GM12878 (cell line): ENCODE results near the gene LBR. TPM values are rescaled to one million over a fixed set of nuclear protein-coding genes. Genes with fewer than 3 reads are reported as not detected.

Experiments
- ATAC-seq: fragments of 200-7000 bp; cut with Tn5 transposase; 3 replicates; pipeline ENCODE4 v1.9.1; 2020; ENCODE audit warnings: mild to moderate bottlenecking, moderate library complexity
- Bru-seq: library from RNA; stranded (reverse); fragments of 400-500 nt; gene quantifications from one replicate; lab custom pipeline; 2021; lab: Mats Ljungman, UMichigan
- BruChase-seq, 2 experiments: library from RNA; stranded (reverse); fragments of 400-500 nt; gene quantifications; one replicate each; lab custom pipeline; 2021; lab: Mats Ljungman, UMichigan
- BruUV-seq: library from RNA; stranded (reverse); fragments of 400-500 nt; replicated peaks from 2 replicates; lab custom pipeline; 2021; lab: Mats Ljungman, UMichigan
- CTCF ChIA-PET: fragments of 300-600 bp; sonication (Branson Sonifier 250); formaldehyde crosslinking; extraction: SDS; loops from one replicate; lab custom pipeline; 2021; ENCODE audit warnings: inconsistent platforms; lab: Yijun Ruan, JAX
- POLR2A ChIA-PET: fragments of 350-600 bp; formaldehyde crosslinking; extraction: SDS; loops from one replicate; lab custom pipeline; 2021; ENCODE audit warnings: inconsistent platforms; lab: Charles Lee
- RAD21 ChIA-PET: fragments of 300-600 bp; sonication (Branson Sonifier 250); formaldehyde crosslinking; loops from one replicate; lab custom pipeline; 2023; ENCODE audit warnings: antibody characterized with exemption; ENCODE audit not compliant: unreplicated experiment; lab: Charles Lee
- SMC1A ChIA-PET: fragments of 300-600 bp; sonication (Branson Sonifier 250); formaldehyde crosslinking; loops from one replicate; lab custom pipeline; 2023; ENCODE audit not compliant: unreplicated experiment, uncharacterized antibody; lab: Charles Lee
- DNase-seq: peaks from one replicate; pipeline ENCODE4 v3.0.0-alpha.2; 2011; ENCODE audit warnings: low read depth, low spot score
- FAIRE-seq: peaks from 3 replicates; lab custom pipeline; 2011; peaks lifted over from hg19 to GRCh38; lab: Jason Lieb, UNC
- H2AFZ ChIP-seq: 2 replicates; pipeline ENCODE4 v1.6.0; 2011; ENCODE audit warnings: low read depth, low read length, control low read depth; ENCODE audit not compliant: control insufficient read depth
- H3K27ac ChIP-seq: 2 replicates; pipeline ENCODE4 v1.5.1; 2011; ENCODE audit warnings: control low read depth; ENCODE audit not compliant: control insufficient read depth, insufficient read depth
- H3K27me3 ChIP-seq, 2 experiments: replicated peaks in 1 of 2; 2 replicates each; pipeline versions ENCODE4 v1.6.0 to v1.6.1; 2011; ENCODE audit warnings: low read length in 1 of 2; ENCODE audit not compliant: control insufficient read depth in 2 of 2, insufficient read depth in 2 of 2
- H3K36me3 ChIP-seq, 2 experiments: 2 replicates each; pipeline ENCODE4 v1.5.1; 2011; ENCODE audit warnings: low read length in 1 of 2; ENCODE audit not compliant: control insufficient read depth in 2 of 2, insufficient read depth in 2 of 2
- H3K4me1 ChIP-seq: 2 replicates; pipeline ENCODE4 v1.6.1; 2011; ENCODE audit warnings: mild to moderate bottlenecking, low read length, moderate library complexity, mixed read lengths; ENCODE audit not compliant: control insufficient read depth, insufficient read depth
- H3K4me2 ChIP-seq: 2 replicates; pipeline ENCODE4 v1.6.0; 2011; ENCODE audit warnings: control low read depth; ENCODE audit not compliant: control insufficient read depth, insufficient read depth
- H3K4me3 ChIP-seq: fragments of 200-600 bp; sonication (generic); 2 replicates; pipeline ENCODE4 v1.5.1; 2016
- H3K79me2 ChIP-seq: 2 replicates; pipeline ENCODE4 v1.6.0; 2011; ENCODE audit warnings: low read length; ENCODE audit not compliant: control insufficient read depth, insufficient read depth
- H3K9ac ChIP-seq: 2 replicates; pipeline ENCODE4 v1.8.0; 2011; ENCODE audit warnings: low read length, control low read depth, mixed read lengths; ENCODE audit not compliant: control insufficient read depth, insufficient read depth
- H3K9me3 ChIP-seq: replicated peaks from 3 replicates; pipeline ENCODE4 v1.5.1; 2011; ENCODE audit warnings: mild to moderate bottlenecking, low read length; ENCODE audit not compliant: control insufficient read depth, insufficient read depth
- H4K20me1 ChIP-seq: 2 replicates; pipeline ENCODE4 v1.6.0; 2011; ENCODE audit not compliant: control insufficient read depth, insufficient read depth
- CHD1 ChIP-seq: IDR thresholded peaks from 2 replicates; pipeline ENCODE4 v1.6.1; 2012; ENCODE audit warnings: low read depth, low read length, improper control_type of control experiment
- GABPA ChIP-seq: IDR thresholded peaks from 2 replicates; pipeline ENCODE4 v1.6.1; 2014; ENCODE audit warnings: antibody characterized with exemption, low read depth, mild to moderate bottlenecking, inconsistent platforms
- IKZF1 ChIP-seq: fragments of 450-650 bp; conservative IDR thresholded peaks from 2 replicates; pipeline ENCODE4 v1.6.1; 2017; ENCODE audit warnings: antibody characterized with exemption, mild to moderate bottlenecking
- MYC ChIP-seq: IDR thresholded peaks from 2 replicates; pipeline ENCODE4 v1.6.1; 2011; ENCODE audit warnings: mild to moderate bottlenecking, low read length, moderate library complexity, inconsistent platforms; ENCODE audit not compliant: insufficient read depth, insufficient replicate concordance, insufficient read length, severe bottlenecking
- PAX5 ChIP-seq: IDR thresholded peaks from 2 replicates; pipeline ENCODE4 v1.6.1; 2011; ENCODE audit warnings: low read depth, low read length, borderline replicate concordance
- RUNX3 ChIP-seq: IDR thresholded peaks from 2 replicates; pipeline ENCODE4 v1.6.1; 2012; ENCODE audit warnings: low read length, inconsistent platforms
- WGBS: methylation state at CpG from one replicate; pipeline ENCODE4 v1.1.6; 2016; ENCODE audit warnings: low lambda C conversion rate; ENCODE audit not compliant: insufficient replicate concordance, insufficient coverage; ENCODE audit errors: missing lambda C conversion rate; 5-methylcytosine and 5-hydroxymethylcytosine counted together
- in situ Hi-C: fragments of 300-500 bp; cut with MboI; formaldehyde crosslinking; loops from 9 replicates; pipeline ENCODE4 v1.14.3; 2018; ENCODE audit warnings: mixed read lengths
- intact Hi-C: fragments of 100-400 bp; cut with micrococcal nuclease; formaldehyde crosslinking; loops from one replicate; pipeline ENCODE4 v1.14.2; 2022; ENCODE audit not compliant: unreplicated experiment
- long read RNA-seq, 2 experiments: library from polyadenylated mRNA; unstranded; transcript quantifications; one replicate each; pipeline ENCODE4 v2.0.0, GENCODE V29; 2019 to 2020
- polyA minus RNA-seq, 3 experiments: library from RNA; depleted of rRNA, polyadenylated mRNA; stranded (reverse); fragments of >200 nt; gene quantifications; 2 replicates each; pipeline ENCODE4 v1.2.3, GENCODE V29; 2011
- polyA plus RNA-seq, 11 experiments: library from polyadenylated mRNA; depleted of rRNA in 4 of 11; unstranded in 6 of 11; stranded (reverse) in 5 of 11; fragments of >200 nt; fragmentation: Nextera tagmentation in 4 of 11; fragmentation: Illumina TruSeq in 1 of 11; extraction: Ambion mirVana in 4 of 11; extraction: Trizol in 1 of 11; gene quantifications; 1 replicate in 1 of 11; 2 replicates in 10 of 11; pipeline versions ENCODE4 v1.2.1 to v1.2.3, GENCODE V29; 2011 to 2016; ENCODE audit warnings: inconsistent platforms in 2 of 11, missing spikeins in 2 of 11, low read depth in 1 of 11
- total RNA-seq, 4 experiments: library from RNA; depleted of rRNA in 3 of 4; stranded (reverse); fragments of >200 nt in 3 of 4; fragmentation: Illumina TruSeq in 1 of 4; extraction: Trizol in 1 of 4; gene quantifications; 2 replicates each; pipeline versions ENCODE4 v1.2.1 to v1.2.3, GENCODE V29; 2013 to 2021
- TF ChIP-seq, protein P1 (sequence below): fragments of 450-650 bp; IDR thresholded peaks from 2 replicates; pipeline ENCODE4 v1.6.1; 2017; ENCODE audit warnings: mild to moderate bottlenecking, moderate library complexity
- TF ChIP-seq, protein P2 (sequence below): fragments of 450-650 bp; formaldehyde crosslinking; IDR thresholded peaks from 2 replicates; pipeline ENCODE4 v1.5.0; 2022; ENCODE audit warnings: mild to moderate bottlenecking, missing genetic modification characterization

Gene LBR
- total RNA-seq (2013; cell fraction: nucleolus; rRNA removed), result 109 and 122 TPM in 2 replicates
- total RNA-seq (2014; rRNA removed) (98.7 and 119 TPM in 2 replicates), total RNA-seq (2014; rRNA removed; fragmentation: Illumina TruSeq; extraction: Trizol) (114 and 115 TPM in 2 replicates), total RNA-seq (2021) (121 and 122 TPM in 2 replicates), polyA plus RNA-seq (2011; rRNA removed) (107 and 150 TPM in 2 replicates), polyA plus RNA-seq (2014; fragmentation: Illumina TruSeq; extraction: Trizol) (113 and 134 TPM in 2 replicates), polyA plus RNA-seq (2014; fragmentation: Nextera tagmentation; extraction: Ambion mirVana) (100 to 1,000 TPM in 1 of 2 experiments, 10 to 100 TPM in 1; 81.8 to 120 TPM), polyA plus RNA-seq (2014; rRNA removed) (77.6 and 82.7 TPM in 2 replicates), polyA plus RNA-seq (2016; fragmentation: Nextera tagmentation; extraction: Ambion mirVana) (100 to 1,000 TPM; 169 to 178 TPM), polyA minus RNA-seq (2011; rRNA and poly(A)+ RNA removed) (95.3 and 99.4 TPM in 2 replicates), Bru-seq, nascent RNA (percentile 94 among the genes with signal in this experiment), BruChase-seq, experiment 1, labeled RNA remaining after a 6-hour chase (percentile 97 among the genes with signal in this experiment), BruChase-seq, experiment 2, labeled RNA remaining after a 2-hour chase (percentile 97 among the genes with signal in this experiment)
- polyA plus RNA-seq (2011; ENCODE audit: low read depth), result 23.2 TPM
- polyA plus RNA-seq (2011; cell fraction: cytosol; rRNA removed), result 65.0 and 77.4 TPM in 2 replicates
- 58.7 and 70.0 TPM in 2 replicates for polyA plus RNA-seq (2011; cell fraction: nucleus; rRNA removed)
- polyA plus RNA-seq (2012), result 45.6 and 47.4 TPM in 2 replicates
- polyA minus RNA-seq (2011; cell fraction: cytosol; rRNA and poly(A)+ RNA removed), result 31.2 and 33.1 TPM in 2 replicates
- polyA minus RNA-seq (2011; cell fraction: nucleus; rRNA and poly(A)+ RNA removed), result 50.9 and 107 TPM in 2 replicates
- long read RNA-seq, experiment 1, transcript LBR-201 (14 exons, 3,745 nt), result major isoform, 42 of 59 reads
- long read RNA-seq, experiment 1, partial matches to known transcripts, result 13 of 59 reads
- long read RNA-seq, experiment 1, other reads (novel, unspliced or antisense), result 4 of 59 reads
- long read RNA-seq, experiment 2, transcript LBR-206 (2 exons, 536 nt), result minor isoform, 98 of 427 reads
- long read RNA-seq, experiment 2, transcript LBR-201 (14 exons, 3,745 nt), result major isoform, 172 of 427 reads
- long read RNA-seq, experiment 2, partial matches to known transcripts, result 136 of 427 reads
- long read RNA-seq, experiment 2, other reads (novel, unspliced or antisense), result 18 of 427 reads

DNA sequence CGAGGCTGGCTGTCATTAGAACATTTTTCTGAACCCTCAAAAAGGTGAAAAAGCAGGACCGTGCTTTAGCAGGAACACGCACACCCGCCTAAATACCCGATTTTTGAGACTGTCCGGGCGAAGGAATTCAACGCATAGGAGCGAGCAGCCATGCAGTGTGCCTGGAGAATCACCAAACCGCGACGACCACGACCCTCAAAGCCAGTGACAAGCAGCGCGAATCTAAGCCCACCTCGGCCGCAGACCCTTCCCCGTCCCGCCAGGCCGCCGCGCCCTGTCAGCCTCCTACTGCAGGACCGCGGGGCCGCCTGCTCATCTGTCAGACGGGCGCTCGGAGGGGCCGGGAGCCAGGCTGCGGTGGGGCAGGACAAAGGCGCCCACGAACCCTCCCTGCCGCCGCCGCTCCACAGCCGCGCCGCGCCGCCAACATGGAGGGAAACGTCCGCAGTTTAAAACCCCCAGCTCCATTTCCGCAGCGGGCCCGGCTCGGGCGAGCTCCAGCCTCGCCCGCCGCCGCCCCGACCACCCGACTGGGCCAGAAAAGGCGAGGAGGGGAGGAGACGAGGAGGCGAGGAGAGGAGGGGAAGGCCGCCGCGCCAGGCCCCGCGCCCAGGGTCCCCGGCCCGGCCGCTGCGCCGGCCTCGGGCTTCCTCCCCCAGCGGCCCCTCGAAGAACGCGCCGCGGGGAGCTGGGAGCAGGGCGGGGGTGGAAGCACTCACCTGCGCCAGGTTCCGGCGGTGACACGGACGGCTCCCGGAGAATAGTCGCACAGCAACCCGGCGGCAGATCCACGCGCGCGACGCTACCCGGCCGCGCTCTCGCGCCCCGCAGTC lies at the start of gene LBR:
Gene LBR (minus strand): TSS at position 804 of the 833 bp plus-strand sequence. CDS start 3,963 bp downstream, outside the sequence.
- peak within 1 kb of the TSS; percentile 99 for H3K4me2 ChIP-seq
- RAD21 ChIA-PET, result interaction anchor here (0.6 to 2.8 kb wide), 4 partner anchors 13 to 40 kb away, joined by 3 to 22 read pairs (median 8); no protein-coding TSS in a partner anchor
- intact Hi-C loops (loop anchor here (1.0 to 2.0 kb wide), 2 partner anchors 18 to 39 kb away; no protein-coding TSS in a partner anchor), in situ Hi-C loops (no loop called here)
- under 1% methylated on average over 63 of the region's 94 CpGs for WGBS
- peak within 1 kb of the TSS; percentile 92 for H2AFZ ChIP-seq
- peak within 1 kb of the TSS; percentile 96 for H3K27ac ChIP-seq
- POLR2A ChIA-PET, result interaction anchor here (0.6 to 4.0 kb wide), 7 partner anchors 14 to 742 kb away, joined by 3 to 31 read pairs (median 4); partner anchors contain the start of gene SDE2
- peak within 1 kb of the TSS; percentile 80 for H3K4me3 ChIP-seq
- H3K27me3 ChIP-seq, result no peaks in the 10 kb centered on the region
- no TSS peak for BruUV-seq
- peak within 1 kb of the TSS; percentile 98 for H3K9ac ChIP-seq
- H4K20me1 ChIP-seq, result peaks cover 7% of the 10 kb centered on the region; the same call in 1 of the 2 replicates
- H3K4me1 ChIP-seq, result peaks cover 17% of the 10 kb centered on the region
- FAIRE-seq (no peak), ATAC-seq (peak; percentile 53), DNase-seq (no peak)
- H3K36me3 ChIP-seq, result peaks cover 1 to 4% of the 10 kb centered on the region in 2 experiments; a peak in 3 of 4 replicates
- SMC1A ChIA-PET, result interaction anchor here (8.1 kb wide), 1 partner anchor 16 kb away, joined by 108 read pairs; no protein-coding TSS in a partner anchor
- peaks cover 54% of the 10 kb centered on the region for H3K79me2 ChIP-seq
- H3K9me3 ChIP-seq, result no peaks in the 10 kb centered on the region; the same call in 2 of the 3 replicates
- CTCF ChIA-PET, result interaction anchor here (1.5 to 6.9 kb wide), 3 partner anchors 14 to 350 kb away, joined by 4 to 53 read pairs (median 7); partner anchors contain the start of gene SRP9
- TF ChIP-seq IKZF1 (peak; percentile 71), CHD1 (no peak), GABPA (no peak), PAX5 (no peak), RUNX3 (0 out of 2 replicates have a peak, but pooled peaks have one; percentile 15), MYC (no peak)
- TF ChIP-seq, protein P1, sequence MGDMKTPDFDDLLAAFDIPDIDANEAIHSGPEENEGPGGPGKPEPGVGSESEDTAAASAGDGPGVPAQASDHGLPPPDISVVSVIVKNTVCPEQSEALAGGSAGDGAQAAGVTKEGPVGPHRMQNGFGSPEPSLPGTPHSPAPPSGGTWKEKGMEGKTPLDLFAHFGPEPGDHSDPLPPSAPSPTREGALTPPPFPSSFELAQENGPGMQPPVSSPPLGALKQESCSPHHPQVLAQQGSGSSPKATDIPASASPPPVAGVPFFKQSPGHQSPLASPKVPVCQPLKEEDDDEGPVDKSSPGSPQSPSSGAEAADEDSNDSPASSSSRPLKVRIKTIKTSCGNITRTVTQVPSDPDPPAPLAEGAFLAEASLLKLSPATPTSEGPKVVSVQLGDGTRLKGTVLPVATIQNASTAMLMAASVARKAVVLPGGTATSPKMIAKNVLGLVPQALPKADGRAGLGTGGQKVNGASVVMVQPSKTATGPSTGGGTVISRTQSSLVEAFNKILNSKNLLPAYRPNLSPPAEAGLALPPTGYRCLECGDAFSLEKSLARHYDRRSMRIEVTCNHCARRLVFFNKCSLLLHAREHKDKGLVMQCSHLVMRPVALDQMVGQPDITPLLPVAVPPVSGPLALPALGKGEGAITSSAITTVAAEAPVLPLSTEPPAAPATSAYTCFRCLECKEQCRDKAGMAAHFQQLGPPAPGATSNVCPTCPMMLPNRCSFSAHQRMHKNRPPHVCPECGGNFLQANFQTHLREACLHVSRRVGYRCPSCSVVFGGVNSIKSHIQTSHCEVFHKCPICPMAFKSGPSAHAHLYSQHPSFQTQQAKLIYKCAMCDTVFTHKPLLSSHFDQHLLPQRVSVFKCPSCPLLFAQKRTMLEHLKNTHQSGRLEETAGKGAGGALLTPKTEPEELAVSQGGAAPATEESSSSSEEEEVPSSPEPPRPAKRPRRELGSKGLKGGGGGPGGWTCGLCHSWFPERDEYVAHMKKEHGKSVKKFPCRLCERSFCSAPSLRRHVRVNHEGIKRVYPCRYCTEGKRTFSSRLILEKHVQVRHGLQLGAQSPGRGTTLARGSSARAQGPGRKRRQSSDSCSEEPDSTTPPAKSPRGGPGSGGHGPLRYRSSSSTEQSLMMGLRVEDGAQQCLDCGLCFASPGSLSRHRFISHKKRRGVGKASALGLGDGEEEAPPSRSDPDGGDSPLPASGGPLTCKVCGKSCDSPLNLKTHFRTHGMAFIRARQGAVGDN, result 0 out of 2 replicates have a peak, but pooled peaks have one; percentile 10
- TF ChIP-seq, protein P2, sequence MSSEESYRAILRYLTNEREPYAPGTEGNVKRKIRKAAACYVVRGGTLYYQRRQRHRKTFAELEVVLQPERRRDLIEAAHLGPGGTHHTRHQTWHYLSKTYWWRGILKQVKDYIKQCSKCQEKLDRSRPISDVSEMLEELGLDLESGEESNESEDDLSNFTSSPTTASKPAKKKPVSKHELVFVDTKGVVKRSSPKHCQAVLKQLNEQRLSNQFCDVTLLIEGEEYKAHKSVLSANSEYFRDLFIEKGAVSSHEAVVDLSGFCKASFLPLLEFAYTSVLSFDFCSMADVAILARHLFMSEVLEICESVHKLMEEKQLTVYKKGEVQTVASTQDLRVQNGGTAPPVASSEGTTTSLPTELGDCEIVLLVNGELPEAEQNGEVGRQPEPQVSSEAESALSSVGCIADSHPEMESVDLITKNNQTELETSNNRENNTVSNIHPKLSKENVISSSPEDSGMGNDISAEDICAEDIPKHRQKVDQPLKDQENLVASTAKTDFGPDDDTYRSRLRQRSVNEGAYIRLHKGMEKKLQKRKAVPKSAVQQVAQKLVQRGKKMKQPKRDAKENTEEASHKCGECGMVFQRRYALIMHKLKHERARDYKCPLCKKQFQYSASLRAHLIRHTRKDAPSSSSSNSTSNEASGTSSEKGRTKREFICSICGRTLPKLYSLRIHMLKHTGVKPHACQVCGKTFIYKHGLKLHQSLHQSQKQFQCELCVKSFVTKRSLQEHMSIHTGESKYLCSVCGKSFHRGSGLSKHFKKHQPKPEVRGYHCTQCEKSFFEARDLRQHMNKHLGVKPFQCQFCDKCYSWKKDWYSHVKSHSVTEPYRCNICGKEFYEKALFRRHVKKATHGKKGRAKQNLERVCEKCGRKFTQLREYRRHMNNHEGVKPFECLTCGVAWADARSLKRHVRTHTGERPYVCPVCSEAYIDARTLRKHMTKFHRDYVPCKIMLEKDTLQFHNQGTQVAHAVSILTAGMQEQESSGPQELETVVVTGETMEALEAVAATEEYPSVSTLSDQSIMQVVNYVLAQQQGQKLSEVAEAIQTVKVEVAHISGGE (CRISPR knock-in tag), result no peak
